NCI-H345 treated with DMSO at 0.1 percent for 48 hours (cell line): Measurements from ENCODE around the gene TLN1.

ENCODE experiments used
- DNase-seq: peaks from one replicate; lab custom pipeline; 2025; ENCODE audit not compliant: unreplicated experiment; lab: John Stamatoyannopoulos, UW

TLN1 gene

GRCh38 chr9:35732185-35732799 lies at the start of gene TLN1, which contains the start of gene CREB3:
TLN1 (minus strand) TSS chr9:35732195; CDS start chr9:35725694, 6,501 bp downstream.
CREB3 (plus strand) TSS chr9:35732666; CDS start chr9:35732773, 107 bp downstream.
- peak; percentile 96 for DNase-seq

GRCh38 chr9:35781066-35781465 lies 49.1 kb upstream of the TLN1 start:
- no peak for DNase-seq

- DNase-seq = no peak
These were observed 46.5 kb upstream of the TLN1 start for GRCh38 chr9:35778496-35778895.

- DNase-seq = peak; percentile 90
These were observed 44.0 kb upstream of the TLN1 start for GRCh38 chr9:35776018-35776417.

GRCh38 chr9:35774907-35775635 lies 43.1 kb upstream of the TLN1 start:
- peak; percentile 26 for DNase-seq

GRCh38 chr9:35771943-35772342 lies 39.9 kb upstream of the TLN1 start:
- DNase-seq = no peak

GRCh38 chr9:35771534-35771933 lies 39.5 kb upstream of the TLN1 start:
- peak; percentile 53 for DNase-seq

- DNase-seq = no peak
These were observed 39.1 kb upstream of the TLN1 start for GRCh38 chr9:35771075-35771433.

GRCh38 chr9:35769763-35770162 lies 37.8 kb upstream of the TLN1 start:
- DNase-seq = no peak

GRCh38 chr9:35767458-35767857 lies 35.5 kb upstream of the TLN1 start:
- no peak for DNase-seq

- no peak for DNase-seq
These were observed 35.0 kb upstream of the TLN1 start for GRCh38 chr9:35766997-35767396.

- DNase-seq = no peak
These were observed 31.8 kb upstream of the TLN1 start for GRCh38 chr9:35763803-35764202.

GRCh38 chr9:35763181-35763580 lies 31.2 kb upstream of the TLN1 start:
- no peak for DNase-seq

- DNase-seq = no peak
These were observed 28.7 kb upstream of the TLN1 start for GRCh38 chr9:35760651-35761050.

- DNase-seq = no peak
These were observed 27.8 kb upstream of the TLN1 start for GRCh38 chr9:35759795-35760194.

GRCh38 chr9:35758475-35759050 lies 26.6 kb upstream of the TLN1 start:
- DNase-seq = no peak

GRCh38 chr9:35757892-35758275 lies 25.9 kb upstream of the TLN1 start:
- DNase-seq = no peak

GRCh38 chr9:35757226-35757891 lies 25.4 kb upstream of the TLN1 start:
- peak; percentile 54 for DNase-seq

GRCh38 chr9:35756275-35757225 lies 24.6 kb upstream of the TLN1 start:
- peak; percentile 60 for DNase-seq

GRCh38 chr9:35755071-35755470 lies 23.1 kb upstream of the TLN1 start:
- no peak for DNase-seq

GRCh38 chr9:35754264-35754663 lies 22.3 kb upstream of the TLN1 start, which contains the start of gene MSMP:
MSMP (minus strand) TSS chr9:35754276; CDS start chr9:35754129, 147 bp downstream.
- no peak for DNase-seq
